Gastroesophageal sphincter (tissue), 3 donors: ENCODE data around the gene SLC4A8.

ENCODE experiments used
- CTCF ChIP-seq, 4 experiments: fragments of 200-600 bp in 2 of 4; fragments of 450-650 bp in 2 of 4; sonication (generic) in 1 of 4; IDR thresholded peaks; one replicate each; pipeline ENCODE4 v1.5.1; 2017 to 2019; ENCODE audit warnings: antibody characterized with exemption in 4 of 4, mild to moderate bottlenecking in 2 of 4, moderate library complexity in 2 of 4
- EP300 ChIP-seq: sonication (generic); formaldehyde crosslinking; IDR thresholded peaks from one replicate; pipeline ENCODE4 v1.6.1; 2017; ENCODE audit warnings: antibody characterized with exemption, mild to moderate bottlenecking

GRCh38 chr12:51525518-51525917 lies 100.9 kb downstream of the SLC4A8 start:
- TF ChIP-seq CTCF (IDR thresholded peaks at IDR 0.05) (no peak), EP300 (no peak)
